ENCODE results near the gene NFIL3.

DNA sequence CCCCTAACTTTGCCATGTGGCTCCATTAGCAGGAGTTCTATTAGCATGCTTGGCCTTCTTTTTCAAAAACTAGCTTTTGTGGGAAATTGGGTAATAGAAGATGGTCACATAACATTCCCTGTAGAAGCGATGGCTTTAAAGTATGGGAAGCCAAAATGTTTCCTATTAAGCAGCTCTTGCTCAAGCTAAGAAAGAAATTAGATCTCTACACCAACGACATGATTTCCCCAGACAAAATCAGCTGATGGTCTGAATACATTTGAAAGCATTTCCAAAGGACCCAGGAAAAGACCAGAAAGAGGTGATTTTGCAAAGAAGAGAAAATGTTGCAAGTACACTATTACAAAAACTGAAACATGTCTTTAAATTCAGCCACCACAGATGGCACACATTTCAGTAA is 4.8 kb upstream of the NFIL3 start:
- TF ChIP-seq, protein P1, sequence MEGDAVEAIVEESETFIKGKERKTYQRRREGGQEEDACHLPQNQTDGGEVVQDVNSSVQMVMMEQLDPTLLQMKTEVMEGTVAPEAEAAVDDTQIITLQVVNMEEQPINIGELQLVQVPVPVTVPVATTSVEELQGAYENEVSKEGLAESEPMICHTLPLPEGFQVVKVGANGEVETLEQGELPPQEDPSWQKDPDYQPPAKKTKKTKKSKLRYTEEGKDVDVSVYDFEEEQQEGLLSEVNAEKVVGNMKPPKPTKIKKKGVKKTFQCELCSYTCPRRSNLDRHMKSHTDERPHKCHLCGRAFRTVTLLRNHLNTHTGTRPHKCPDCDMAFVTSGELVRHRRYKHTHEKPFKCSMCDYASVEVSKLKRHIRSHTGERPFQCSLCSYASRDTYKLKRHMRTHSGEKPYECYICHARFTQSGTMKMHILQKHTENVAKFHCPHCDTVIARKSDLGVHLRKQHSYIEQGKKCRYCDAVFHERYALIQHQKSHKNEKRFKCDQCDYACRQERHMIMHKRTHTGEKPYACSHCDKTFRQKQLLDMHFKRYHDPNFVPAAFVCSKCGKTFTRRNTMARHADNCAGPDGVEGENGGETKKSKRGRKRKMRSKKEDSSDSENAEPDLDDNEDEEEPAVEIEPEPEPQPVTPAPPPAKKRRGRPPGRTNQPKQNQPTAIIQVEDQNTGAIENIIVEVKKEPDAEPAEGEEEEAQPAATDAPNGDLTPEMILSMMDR (IDR thresholded peaks at IDR 0.05): no peak
- TF ChIP-seq POLR2A (IDR thresholded peaks at IDR 0.05): no peak
